Measurements from ENCODE around the gene COMMD2. TPM values are rescaled to one million over a fixed set of nuclear protein-coding genes. Genes with fewer than 3 reads are reported as not detected.

Gene COMMD2
- total RNA-seq, 2 experiments from 2014 or later, result 42.0 to 46.8 TPM

DNA sequence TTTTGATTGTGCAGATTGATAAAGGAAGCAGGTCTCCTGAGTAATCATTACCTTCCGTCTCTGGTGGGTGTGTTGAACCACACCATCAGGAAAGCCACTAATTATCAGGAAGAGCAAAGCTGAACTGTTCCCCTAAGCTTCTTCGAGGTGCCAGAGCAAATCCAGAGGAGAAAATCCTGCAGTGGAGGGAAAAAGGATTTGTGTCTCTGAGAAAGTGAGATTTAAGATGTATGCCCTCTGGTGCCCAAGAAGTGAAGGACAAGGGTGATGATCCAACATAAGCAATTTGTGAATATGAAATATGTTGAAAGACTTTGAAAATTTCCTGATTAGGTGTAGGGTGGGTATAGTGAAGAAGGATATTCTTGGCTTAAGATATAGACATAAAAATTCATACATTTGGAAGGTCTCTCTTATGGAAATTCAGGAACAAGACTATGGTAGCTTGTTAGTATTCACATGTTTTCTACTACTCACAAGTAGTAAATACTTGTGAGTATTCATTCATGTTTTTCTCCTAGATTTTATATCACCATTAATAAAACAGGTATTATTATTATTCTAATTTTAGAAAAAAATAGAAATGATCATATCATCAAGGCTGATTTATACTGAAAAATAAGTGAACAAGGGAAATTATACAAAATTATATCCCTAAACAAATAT, 34.8 kb downstream of the COMMD2 start:
- H3K27ac ChIP-seq (ENCODE audit: low read depth in 1 of 2, low read length in 2 of 2), result no peak overlapping the region
- intact Hi-C loops (cut with DNase I, micrococcal nuclease), result loop anchor here (1.0 to 10.0 kb wide), 3 partner anchors 203 to 599 kb away; no protein-coding TSS in a partner anchor
- H3K9me3 ChIP-seq (ENCODE audit: control insufficient read depth in 1 of 2, insufficient read depth in 1 of 2, low read length in 2 of 2), result peaks cover 0 to 6% of the 10 kb centered on the region in 2 experiments
- Mint-ChIP-seq H3K27ac (no peak overlapping the region), H3K4me1 (ENCODE audit: low read depth) (no peaks in the 10 kb centered on the region), H3K36me3 (ENCODE audit: low read depth) (peaks cover 6% of the 10 kb centered on the region), H3K27me3 (no peaks in the 10 kb centered on the region), H3K4me3 (no peak overlapping the region), H3K9me3 (peaks cover 2% of the 10 kb centered on the region)
- peak in 4 of 14 experiments; percentile 15 to 45 (median 34) for DNase-seq
- H3K4me1 ChIP-seq (ENCODE audit: insufficient read depth, low read length), result no peaks in the 10 kb centered on the region
- TF ChIP-seq, protein P1, sequence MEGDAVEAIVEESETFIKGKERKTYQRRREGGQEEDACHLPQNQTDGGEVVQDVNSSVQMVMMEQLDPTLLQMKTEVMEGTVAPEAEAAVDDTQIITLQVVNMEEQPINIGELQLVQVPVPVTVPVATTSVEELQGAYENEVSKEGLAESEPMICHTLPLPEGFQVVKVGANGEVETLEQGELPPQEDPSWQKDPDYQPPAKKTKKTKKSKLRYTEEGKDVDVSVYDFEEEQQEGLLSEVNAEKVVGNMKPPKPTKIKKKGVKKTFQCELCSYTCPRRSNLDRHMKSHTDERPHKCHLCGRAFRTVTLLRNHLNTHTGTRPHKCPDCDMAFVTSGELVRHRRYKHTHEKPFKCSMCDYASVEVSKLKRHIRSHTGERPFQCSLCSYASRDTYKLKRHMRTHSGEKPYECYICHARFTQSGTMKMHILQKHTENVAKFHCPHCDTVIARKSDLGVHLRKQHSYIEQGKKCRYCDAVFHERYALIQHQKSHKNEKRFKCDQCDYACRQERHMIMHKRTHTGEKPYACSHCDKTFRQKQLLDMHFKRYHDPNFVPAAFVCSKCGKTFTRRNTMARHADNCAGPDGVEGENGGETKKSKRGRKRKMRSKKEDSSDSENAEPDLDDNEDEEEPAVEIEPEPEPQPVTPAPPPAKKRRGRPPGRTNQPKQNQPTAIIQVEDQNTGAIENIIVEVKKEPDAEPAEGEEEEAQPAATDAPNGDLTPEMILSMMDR (IDR thresholded peaks at IDR 0.05), result peak; percentile 39
- ChIA-PET POLR2A (no interaction called here), CTCF (interaction anchor here (0.5 to 1.0 kb wide), 3 partner anchors 30 to 597 kb away, joined by 3 to 5 read pairs (median 3); no protein-coding TSS in a partner anchor)
- no peak overlapping the region for H3K4me3 ChIP-seq (ENCODE audit: low read length)
- ATAC-seq (ENCODE audit: poor library complexity), result no peak
- H3K27me3 ChIP-seq (ENCODE audit: control insufficient read depth in 1 of 2, insufficient read depth in 2 of 2, low read length in 2 of 2), result no peaks in the 10 kb centered on the region
- H3K36me3 ChIP-seq (ENCODE audit: insufficient read depth, low read length), result no peaks in the 10 kb centered on the region

DNA sequence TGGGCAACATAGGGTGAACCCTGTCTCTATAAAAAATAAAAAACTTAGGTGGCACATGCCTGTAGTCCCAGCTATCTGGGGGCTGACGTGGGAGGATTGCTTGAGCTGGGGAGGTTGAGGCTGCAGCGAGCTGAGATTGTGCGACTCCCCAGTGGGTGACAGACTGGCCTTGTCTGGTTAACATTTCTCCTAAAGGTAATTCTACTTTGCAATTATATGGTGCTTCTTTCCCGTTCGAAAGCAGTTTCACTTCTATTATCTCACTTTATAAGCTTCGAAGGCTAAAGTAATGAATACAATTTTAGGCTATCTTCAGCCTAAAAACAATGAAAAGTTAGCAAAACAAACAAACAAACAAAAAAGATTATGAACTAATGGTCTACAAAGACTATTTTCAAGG, 35.3 kb downstream of the COMMD2 start:
- peaks cover 0 to 6% of the 10 kb centered on the region in 2 experiments for H3K9me3 ChIP-seq (ENCODE audit: control insufficient read depth in 1 of 2, insufficient read depth in 1 of 2, low read length in 2 of 2)
- TF ChIP-seq, protein P1 (IDR thresholded peaks at IDR 0.05), result no peak
- CTCF ChIA-PET, result interaction anchor here (0.5 to 1.0 kb wide), 2 partner anchors 529 to 597 kb away, joined by 3 to 5 read pairs; no protein-coding TSS in a partner anchor

GRCh38 chr3:149715247-149715646, 37.0 kb downstream of the COMMD2 start:
- no peak overlapping the region for H3K4me3 ChIP-seq (ENCODE audit: low read length)
- H3K4me1 ChIP-seq (ENCODE audit: insufficient read depth, low read length), result no peaks in the 10 kb centered on the region
- intact Hi-C loops (cut with DNase I, micrococcal nuclease), result loop anchor here in 1 of 2 experiments (10.0 kb wide), 1 partner anchor 200 kb away; no protein-coding TSS in a partner anchor
- Mint-ChIP-seq H3K36me3 (ENCODE audit: low read depth) (no peaks in the 10 kb centered on the region), H3K4me1 (ENCODE audit: low read depth) (no peaks in the 10 kb centered on the region), H3K9me3 (no peaks in the 10 kb centered on the region), H3K27me3 (no peaks in the 10 kb centered on the region), H3K4me3 (no peak overlapping the region), H3K27ac (no peak overlapping the region)
- DNase-seq (no peak), ATAC-seq (ENCODE audit: poor library complexity) (no peak)
- TF ChIP-seq, protein P1 (IDR thresholded peaks at IDR 0.05), result no peak
- H3K27ac ChIP-seq (ENCODE audit: low read depth in 1 of 2, low read length in 2 of 2), result no peak overlapping the region
- H3K27me3 ChIP-seq (ENCODE audit: control insufficient read depth in 1 of 2, insufficient read depth in 2 of 2, low read length in 2 of 2), result no peaks in the 10 kb centered on the region
- H3K9me3 ChIP-seq (ENCODE audit: control insufficient read depth in 1 of 2, insufficient read depth in 1 of 2, low read length in 2 of 2), result no peaks in the 10 kb centered on the region
- H3K36me3 ChIP-seq (ENCODE audit: insufficient read depth, low read length), result no peaks in the 10 kb centered on the region
- ChIA-PET POLR2A (no interaction called here), CTCF (no interaction called here)

More for the DNA sequence above, 35.3 kb downstream of the COMMD2 start:
- Mint-ChIP-seq H3K4me3 (no peak overlapping the region), H3K9me3 (peaks cover 2% of the 10 kb centered on the region), H3K36me3 (ENCODE audit: low read depth) (peaks cover 4% of the 10 kb centered on the region), H3K27ac (no peak overlapping the region), H3K27me3 (no peaks in the 10 kb centered on the region), H3K4me1 (ENCODE audit: low read depth) (no peaks in the 10 kb centered on the region)
- Histone ChIP-seq H3K36me3 (ENCODE audit: insufficient read depth, low read length) (no peaks in the 10 kb centered on the region), H3K4me3 (ENCODE audit: low read length) (no peak overlapping the region), H3K4me1 (ENCODE audit: insufficient read depth, low read length) (no peaks in the 10 kb centered on the region), H3K27ac (ENCODE audit: low read depth in 1 of 2, low read length in 2 of 2) (no peak overlapping the region), H3K27me3 (ENCODE audit: control insufficient read depth in 1 of 2, insufficient read depth in 2 of 2, low read length in 2 of 2) (no peaks in the 10 kb centered on the region)
- intact Hi-C loops (cut with DNase I, micrococcal nuclease), result loop anchor here (1.0 to 10.0 kb wide), 3 partner anchors 202 to 598 kb away; no protein-coding TSS in a partner anchor
- no peak for DNase-seq
- POLR2A ChIA-PET, result no interaction called here
- ATAC-seq (ENCODE audit: poor library complexity), result no peak
